A549 (cell line): ENCODE results near the gene CDK14. TPM values are rescaled to one million over a fixed set of nuclear protein-coding genes. Genes with fewer than 3 reads are reported as not detected.

Experiments
- ATAC-seq, 2 experiments: fragments of 200-7000 bp in 1 of 2; fragments of >200 bp in 1 of 2; cut with Nextera tagmentation in 1 of 2; cut with Tn5 transposase in 1 of 2; 3 replicates each; pipeline versions ENCODE4 v1.8.0 to v1.9.1; 2018 to 2020; ENCODE audit warnings: mild to moderate bottlenecking in 1 of 2, moderate library complexity in 1 of 2
- CTCF ChIA-PET: fragments of 300-600 bp; sonication (Branson Sonifier 250); formaldehyde crosslinking; extraction: SDS; loops from one replicate; lab custom pipeline; 2021; ENCODE audit warnings: antibody characterized with exemption, inconsistent platforms; lab: Yijun Ruan, JAX
- POLR2A ChIA-PET: fragments of 350-600 bp; formaldehyde crosslinking; extraction: SDS; loops from one replicate; lab custom pipeline; 2021; ENCODE audit warnings: antibody characterized with exemption, inconsistent platforms; lab: Yijun Ruan, JAX
- DNase-seq, 2 experiments: peaks; one replicate each; pipeline versions ENCODE4 v3.0.0 to v3.0.0-alpha.2; 2011 to 2016; ENCODE audit warnings: low read depth in 1 of 2, low spot score in 1 of 2
- FAIRE-seq: peaks from 2 replicates; lab custom pipeline; 2011; peaks lifted over from hg19 to GRCh38; lab: Jason Lieb, UNC
- H3K27ac ChIP-seq, 2 experiments: fragments of >200 bp; sonication (Bioruptor Twin); formaldehyde crosslinking; 3 replicates each; pipeline ENCODE4 v1.5.1; 2016 to 2017
- H3K4me1 ChIP-seq: fragments of >200 bp; sonication (Bioruptor Twin); formaldehyde crosslinking; 3 replicates; pipeline ENCODE4 v1.6.1; 2016
- H3K4me2 ChIP-seq: fragments of >200 bp; sonication (Bioruptor Twin); formaldehyde crosslinking; 3 replicates; pipeline ENCODE4 v1.6.1; 2016
- H3K4me3 ChIP-seq: fragments of >200 bp; sonication (Bioruptor Twin); formaldehyde crosslinking; 3 replicates; pipeline ENCODE4 v1.5.1; 2016
- H3K9me3 ChIP-seq: fragments of >200 bp; sonication (Bioruptor Twin); formaldehyde crosslinking; 3 replicates; pipeline ENCODE4 v1.6.1; 2016
- CBX2 ChIP-seq: fragments of 200-600 bp; sonication (generic); IDR thresholded peaks from 2 replicates; pipeline ENCODE4 v1.6.1; 2016; ENCODE audit warnings: low read depth, mild to moderate bottlenecking, borderline replicate concordance
- CEBPB ChIP-seq, 2 experiments: fragments of >200 bp in 1 of 2; sonication (Bioruptor Twin) in 1 of 2; formaldehyde crosslinking in 1 of 2; IDR thresholded peaks; 2 replicates each; pipeline ENCODE4 v1.6.1; 2012 to 2016
- CHD2 ChIP-seq: fragments of 150-350 bp; IDR thresholded peaks from 2 replicates; pipeline ENCODE4 v1.6.1; 2014; ENCODE audit warnings: low read length; ENCODE audit not compliant: partially characterized antibody
- EHMT2 ChIP-seq: fragments of 200-600 bp; sonication (generic); IDR thresholded peaks from 2 replicates; pipeline ENCODE4 v1.6.1; 2016; ENCODE audit warnings: antibody characterized with exemption, low read depth, mild to moderate bottlenecking, moderate library complexity
- FOSL2 ChIP-seq, 2 experiments: fragments of 450-650 bp in 1 of 2; fragments of >200 bp in 1 of 2; sonication (Bioruptor Twin) in 1 of 2; formaldehyde crosslinking; IDR thresholded peaks; 2 replicates each; pipeline versions ENCODE4 v1.5.0 to v1.6.1; 2016 to 2020; ENCODE audit warnings: mild to moderate bottlenecking in 1 of 2, moderate library complexity in 1 of 2
- FOXS1 ChIP-seq: fragments of 250-450 bp; sonication (Bioruptor Pico); IDR thresholded peaks from 2 replicates; pipeline ENCODE4 v1.5.0; 2020; ENCODE audit warnings: mild to moderate bottlenecking, moderate library complexity
- HEYL ChIP-seq: fragments of 250-450 bp; sonication (Bioruptor Pico); IDR thresholded peaks from 2 replicates; pipeline ENCODE4 v1.8.0; 2021; ENCODE audit warnings: mild to moderate bottlenecking, moderate library complexity
- HOXA7 ChIP-seq: fragments of 250-450 bp; sonication (Bioruptor Pico); IDR thresholded peaks from 2 replicates; pipeline ENCODE4 v1.5.0; 2020; ENCODE audit warnings: mild to moderate bottlenecking, moderate library complexity
- JUNB ChIP-seq: fragments of >200 bp; sonication (Bioruptor Twin); formaldehyde crosslinking; IDR thresholded peaks from 2 replicates; pipeline ENCODE4 v1.6.1; 2016
- KDM1A ChIP-seq: fragments of 200-600 bp; sonication (generic); IDR thresholded peaks from 2 replicates; pipeline ENCODE4 v1.6.1; 2016; ENCODE audit warnings: low read depth, mild to moderate bottlenecking
- KDM5A ChIP-seq: fragments of 200-600 bp; sonication (generic); IDR thresholded peaks from 2 replicates; pipeline ENCODE4 v1.6.1; 2016; ENCODE audit warnings: antibody characterized with exemption, mild to moderate bottlenecking
- MYC ChIP-seq: IDR thresholded peaks from 2 replicates; pipeline ENCODE4 v1.6.1; 2012; ENCODE audit warnings: mild to moderate bottlenecking, inconsistent platforms, low read length, improper control_type of control experiment, borderline replicate concordance
- NFE2L2 ChIP-seq: fragments of 150-350 bp; conservative IDR thresholded peaks from 2 replicates; pipeline ENCODE4 v1.6.1; 2014; ENCODE audit warnings: low read length
- NR3C1 ChIP-seq: fragments of >200 bp; sonication (Bioruptor Twin); formaldehyde crosslinking; IDR thresholded peaks from 3 replicates; pipeline ENCODE4 v1.6.1; 2017
- PHF8 ChIP-seq: fragments of 200-600 bp; sonication (generic); IDR thresholded peaks from 2 replicates; pipeline ENCODE4 v1.6.1; 2016; ENCODE audit warnings: low read depth, mild to moderate bottlenecking, antibody characterized with exemption, moderate library complexity, borderline replicate concordance
- POLR2A ChIP-seq: IDR thresholded peaks from 2 replicates; pipeline ENCODE4 v1.6.1; 2012; ENCODE audit warnings: mild to moderate bottlenecking, low read length
- RAD21 ChIP-seq, 2 experiments: fragments of >200 bp in 1 of 2; sonication (Bioruptor Twin) in 1 of 2; formaldehyde crosslinking in 1 of 2; IDR thresholded peaks in 1 of 2; conservative IDR thresholded peaks in 1 of 2; 2 replicates in 1 of 2; 3 replicates in 1 of 2; pipeline ENCODE4 v1.6.1; 2012 to 2018; ENCODE audit warnings: inconsistent platforms in 1 of 2
- RCOR1 ChIP-seq: fragments of 150-350 bp; IDR thresholded peaks from 2 replicates; pipeline ENCODE4 v1.6.1; 2014; ENCODE audit warnings: antibody characterized with exemption, low read length, low read depth
- RFX5 ChIP-seq: fragments of 450-650 bp; IDR thresholded peaks from 2 replicates; pipeline ENCODE4 v1.7.1; 2014; ENCODE audit warnings: antibody characterized with exemption, mild to moderate bottlenecking, moderate library complexity
- RNF2 ChIP-seq: fragments of 200-600 bp; sonication (generic); IDR thresholded peaks from 2 replicates; pipeline ENCODE4 v1.6.1; 2016; ENCODE audit warnings: low read depth, mild to moderate bottlenecking, antibody characterized with exemption, moderate library complexity, borderline replicate concordance
- SREBF2 ChIP-seq: fragments of 450-650 bp; IDR thresholded peaks from 2 replicates; pipeline ENCODE4 v1.6.1; 2014; ENCODE audit warnings: mild to moderate bottlenecking, moderate library complexity
- TFCP2L1 ChIP-seq: fragments of 250-450 bp; sonication (Bioruptor Pico); IDR thresholded peaks from 2 replicates; pipeline ENCODE4 v1.5.0; 2021; ENCODE audit warnings: mild to moderate bottlenecking
- USF2 ChIP-seq: fragments of 450-650 bp; IDR thresholded peaks from 2 replicates; pipeline ENCODE4 v1.6.1; 2014; ENCODE audit warnings: antibody characterized with exemption
- ZNF302 ChIP-seq: fragments of 250-450 bp; sonication (Bioruptor Pico); IDR thresholded peaks from 2 replicates; pipeline ENCODE4 v1.9.0; 2021; ENCODE audit warnings: inconsistent platforms, mild to moderate bottlenecking, moderate library complexity
- ZSCAN20 ChIP-seq: fragments of 250-450 bp; sonication (Bioruptor Pico); IDR thresholded peaks from 2 replicates; pipeline ENCODE4 v1.8.0; 2022; ENCODE audit warnings: mild to moderate bottlenecking, moderate library complexity
- WGBS: methylation state at CpG from one replicate; pipeline ENCODE4 v1.1.6; 2017; ENCODE audit errors: missing lambda C conversion rate; 5-methylcytosine and 5-hydroxymethylcytosine counted together
- polyA plus RNA-seq, 4 experiments: library from polyadenylated mRNA; depleted of rRNA in 3 of 4; stranded (reverse); fragments of >200 nt; fragmentation: RNase III in 1 of 4; extraction: RNeasy Plus Mini Kit Qiagen cat#74134 plus additional on column Dnase treatment in 1 of 4; gene quantifications; 2 replicates in 3 of 4; 3 replicates in 1 of 4; pipeline ENCODE4 v1.2.3, GENCODE V29; 2011 to 2017
- TF ChIP-seq, protein P1 (sequence below): fragments of >200 bp; sonication (Bioruptor Twin); formaldehyde crosslinking; IDR thresholded peaks from 2 replicates; pipeline ENCODE4 v1.6.1; 2016
- TF ChIP-seq, protein P2 (sequence below): fragments of 150-350 bp; IDR thresholded peaks from 2 replicates; pipeline ENCODE4 v1.6.1; 2014; ENCODE audit warnings: low read depth, mild to moderate bottlenecking, low read length
- TF ChIP-seq, protein P3 (sequence below): IDR thresholded peaks from 2 replicates; pipeline ENCODE4 v1.6.1; 2012

CDK14 gene
- polyA plus RNA-seq, 2 of the 4 experiments (the other 2 are of a cell fraction) = 0.21 to 0.23 TPM

DNA sequence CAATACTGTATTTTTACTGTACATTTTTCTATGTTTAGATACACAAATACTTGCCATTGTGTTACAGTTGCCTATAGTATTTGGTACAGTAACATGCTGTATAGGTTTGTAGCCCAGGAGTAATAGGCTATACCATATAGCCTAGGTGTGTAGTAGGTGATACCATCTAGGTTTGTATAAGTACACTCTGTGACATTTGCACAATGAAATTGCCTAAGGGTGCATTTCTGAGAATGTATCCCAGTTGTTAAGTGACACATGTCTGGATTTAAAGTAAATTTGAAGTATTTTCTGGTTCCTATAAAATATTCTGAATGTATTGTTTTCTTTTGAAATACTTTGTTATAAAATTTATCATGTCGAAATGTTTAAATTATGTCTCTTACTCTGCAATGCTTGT is 7.2 kb downstream of the CDK14 start:
- no peak overlapping the region for H3K27ac ChIP-seq
- no peak overlapping the region for H3K4me3 ChIP-seq
- ChIA-PET POLR2A (no interaction called here), CTCF (interaction anchor here (0.9 to 1.4 kb wide), 2 partner anchors 26 to 148 kb away, joined by 3 read pairs; no protein-coding TSS in a partner anchor)
- no peak overlapping the region for H3K4me2 ChIP-seq
- H3K9me3 ChIP-seq = no peaks in the 10 kb centered on the region
- no peaks in the 10 kb centered on the region for H3K4me1 ChIP-seq
- WGBS = 16% methylated on average over 1 of the region's 1 CpG
- TF ChIP-seq ZNF302 (CRISPR knock-in tag) (no peak), NR3C1 (no peak), RAD21 (conservative IDR thresholded peaks at IDR 0.05 in 1 of 2, IDR thresholded peaks at IDR 0.05 in 1 of 2) (no peak), JUNB (no peak), POLR2A (no peak), RCOR1 (no peak), MYC (no peak), RNF2 (no peak), TFCP2L1 (CRISPR knock-in tag) (no peak), PHF8 (no peak), EHMT2 (no peak), KDM5A (no peak), KDM1A (no peak), HOXA7 (no peak), RFX5 (no peak), ZSCAN20 (no peak), USF2 (no peak), HEYL (CRISPR knock-in tag) (no peak), NFE2L2 (no peak)
- TF ChIP-seq, protein P1, sequence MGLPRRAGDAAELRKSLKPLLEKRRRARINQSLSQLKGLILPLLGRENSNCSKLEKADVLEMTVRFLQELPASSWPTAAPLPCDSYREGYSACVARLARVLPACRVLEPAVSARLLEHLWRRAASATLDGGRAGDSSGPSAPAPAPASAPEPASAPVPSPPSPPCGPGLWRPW = no peak
- DNase-seq (no peak), ATAC-seq (no peak), FAIRE-seq (no peak)

GRCh38 chr7:90604383-90604782 is 8.3 kb downstream of the CDK14 start:
- CTCF ChIA-PET = interaction anchor here (2.4 kb wide), 1 partner anchor 9 kb away, joined by 9 read pairs; no protein-coding TSS in a partner anchor
- Histone ChIP-seq H3K4me1 (no peaks in the 10 kb centered on the region), H3K4me3 (no peak overlapping the region), H3K9me3 (no peaks in the 10 kb centered on the region), H3K4me2 (no peak overlapping the region), H3K27ac (no peak overlapping the region)
- no peak for DNase-seq
- 34% methylated on average over 5 of the region's 5 CpGs for WGBS
- POLR2A ChIA-PET = no interaction called here
- no peak for FAIRE-seq
- TF ChIP-seq PHF8 (no peak), RCOR1 (no peak), RAD21 (conservative IDR thresholded peaks at IDR 0.05 in 1 of 2, IDR thresholded peaks at IDR 0.05 in 1 of 2) (no peak), ZSCAN20 (no peak), TFCP2L1 (CRISPR knock-in tag) (no peak), FOSL2 (IDR thresholded peaks at IDR 0.05) (no peak), FOSL2 (CRISPR knock-in tag; IDR thresholded peaks at IDR 0.05) (no peak), CBX2 (no peak), CEBPB (IDR thresholded peaks at IDR 0.05) (no peak), SREBF2 (no peak), FOXS1 (CRISPR knock-in tag) (no peak), CHD2 (no peak)
- TF ChIP-seq, protein P2, sequence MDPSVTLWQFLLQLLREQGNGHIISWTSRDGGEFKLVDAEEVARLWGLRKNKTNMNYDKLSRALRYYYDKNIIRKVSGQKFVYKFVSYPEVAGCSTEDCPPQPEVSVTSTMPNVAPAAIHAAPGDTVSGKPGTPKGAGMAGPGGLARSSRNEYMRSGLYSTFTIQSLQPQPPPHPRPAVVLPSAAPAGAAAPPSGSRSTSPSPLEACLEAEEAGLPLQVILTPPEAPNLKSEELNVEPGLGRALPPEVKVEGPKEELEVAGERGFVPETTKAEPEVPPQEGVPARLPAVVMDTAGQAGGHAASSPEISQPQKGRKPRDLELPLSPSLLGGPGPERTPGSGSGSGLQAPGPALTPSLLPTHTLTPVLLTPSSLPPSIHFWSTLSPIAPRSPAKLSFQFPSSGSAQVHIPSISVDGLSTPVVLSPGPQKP = no peak
- TF ChIP-seq, protein P3, sequence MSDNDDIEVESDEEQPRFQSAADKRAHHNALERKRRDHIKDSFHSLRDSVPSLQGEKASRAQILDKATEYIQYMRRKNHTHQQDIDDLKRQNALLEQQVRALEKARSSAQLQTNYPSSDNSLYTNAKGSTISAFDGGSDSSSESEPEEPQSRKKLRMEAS = no peak
- ATAC-seq = no peak
